KMS-11 (cell line): ENCODE data around the gene SIGLEC1.

Experiments
- H2AFZ ChIP-seq: fragments of 200-600 bp; sonication (generic); 2 replicates; pipeline ENCODE4 v1.6.1; 2016; ENCODE audit warnings: antibody characterized with exemption, mixed run types, low read depth
- H3K27ac ChIP-seq: fragments of 200-600 bp; sonication (generic); 2 replicates; pipeline ENCODE4 v1.6.1; 2016; ENCODE audit warnings: mild to moderate bottlenecking, mixed run types
- H3K27me3 ChIP-seq: fragments of 200-600 bp; sonication (generic); 2 replicates; pipeline ENCODE4 v1.6.1; 2017; ENCODE audit warnings: mild to moderate bottlenecking, low read depth, mixed run types, moderate library complexity; ENCODE audit not compliant: insufficient read depth
- H3K36me3 ChIP-seq: fragments of 200-600 bp; sonication (generic); 2 replicates; pipeline ENCODE4 v1.6.1; 2017; ENCODE audit warnings: mild to moderate bottlenecking, mixed run types; ENCODE audit not compliant: insufficient read depth
- H3K4me1 ChIP-seq: fragments of 200-600 bp; sonication (generic); 2 replicates; pipeline ENCODE4 v1.6.1; 2016; ENCODE audit warnings: mild to moderate bottlenecking, low read depth, mixed run types; ENCODE audit not compliant: poor library complexity, severe bottlenecking
- H3K4me2 ChIP-seq: fragments of 200-600 bp; sonication (generic); 2 replicates; pipeline ENCODE4 v1.7.0; 2016; ENCODE audit warnings: mild to moderate bottlenecking, mixed run types
- H3K4me3 ChIP-seq: fragments of 200-600 bp; sonication (generic); IDR thresholded peaks from 2 replicates; pipeline ENCODE4 v1.6.1; 2017; ENCODE audit warnings: low read depth, low read length, mixed read lengths; ENCODE audit not compliant: insufficient read depth
- H3K79me2 ChIP-seq: fragments of 200-600 bp; sonication (generic); 2 replicates; pipeline ENCODE4 v1.6.1; 2016; ENCODE audit warnings: low read depth, mixed run types; ENCODE audit not compliant: insufficient read depth
- H3K9ac ChIP-seq: fragments of 200-600 bp; sonication (generic); 2 replicates; pipeline ENCODE4 v1.6.1; 2016; ENCODE audit warnings: mild to moderate bottlenecking, mixed run types
- H4K20me1 ChIP-seq: fragments of 200-600 bp; sonication (generic); 2 replicates; pipeline ENCODE4 v1.6.1; 2016; ENCODE audit warnings: mild to moderate bottlenecking, mixed run types; ENCODE audit not compliant: insufficient read depth
- CTCF ChIP-seq: fragments of 200-600 bp; sonication (generic); conservative IDR thresholded peaks from 2 replicates; pipeline ENCODE4 v1.6.1; 2017; ENCODE audit warnings: low read depth, mild to moderate bottlenecking, antibody characterized with exemption, low read length, moderate library complexity, mixed read lengths

The SIGLEC1 gene

GRCh38 chr20:3686867-3687321, 25.5 kb downstream of the SIGLEC1 start:
- H3K9ac ChIP-seq, result no peak overlapping the region
- no peak overlapping the region for H3K4me2 ChIP-seq
- H3K4me1 ChIP-seq, result no peaks in the 10 kb centered on the region
- no peak overlapping the region for H2AFZ ChIP-seq
- no peak for TF ChIP-seq CTCF
- no peak overlapping the region for H3K4me3 ChIP-seq
- no peaks in the 10 kb centered on the region for H3K79me2 ChIP-seq
- H3K27ac ChIP-seq, result no peak overlapping the region
- no peaks in the 10 kb centered on the region for H3K36me3 ChIP-seq
- H4K20me1 ChIP-seq, result no peaks in the 10 kb centered on the region
- no peaks in the 10 kb centered on the region for H3K27me3 ChIP-seq

GRCh38 chr20:3686421-3686820, 26.0 kb downstream of the SIGLEC1 start:
- TF ChIP-seq CTCF, result no peak
- no peak overlapping the region for H3K4me3 ChIP-seq
- H3K4me2 ChIP-seq, result no peak overlapping the region
- H3K4me1 ChIP-seq, result no peaks in the 10 kb centered on the region
- H3K27me3 ChIP-seq, result no peaks in the 10 kb centered on the region
- no peak overlapping the region for H2AFZ ChIP-seq
- H3K36me3 ChIP-seq, result no peaks in the 10 kb centered on the region
- H3K27ac ChIP-seq, result no peak overlapping the region
- H3K9ac ChIP-seq, result no peak overlapping the region
- no peaks in the 10 kb centered on the region for H4K20me1 ChIP-seq
- H3K79me2 ChIP-seq, result no peaks in the 10 kb centered on the region

- Histone ChIP-seq H4K20me1 (no peaks in the 10 kb centered on the region), H3K27me3 (no peaks in the 10 kb centered on the region), H3K36me3 (no peaks in the 10 kb centered on the region), H3K79me2 (no peaks in the 10 kb centered on the region), H3K27ac (no peak overlapping the region), H3K4me2 (no peak overlapping the region), H3K4me3 (no peak overlapping the region), H3K9ac (no peak overlapping the region), H3K4me1 (no peaks in the 10 kb centered on the region), H2AFZ (no peak overlapping the region)
- TF ChIP-seq CTCF, result no peak
These were observed 27.1 kb downstream of the SIGLEC1 start for GRCh38 chr20:3685341-3685740.

- H3K4me3 ChIP-seq, result no peak within 1 kb of the TSS
- H3K27me3 ChIP-seq, result no peaks in the 10 kb centered on the region
- TF ChIP-seq CTCF, result no peak
- H3K4me1 ChIP-seq, result no peaks in the 10 kb centered on the region
- no peak within 1 kb of the TSS for H3K27ac ChIP-seq
- no peaks in the 10 kb centered on the region for H3K36me3 ChIP-seq
- no peak within 1 kb of the TSS for H3K4me2 ChIP-seq
- no peak within 1 kb of the TSS for H3K9ac ChIP-seq
- H4K20me1 ChIP-seq, result no peaks in the 10 kb centered on the region
- no peaks in the 10 kb centered on the region for H3K79me2 ChIP-seq
- no peak within 1 kb of the TSS for H2AFZ ChIP-seq
These were observed 30.2 kb downstream of the SIGLEC1 start, which contains the start of gene ADAM33 for GRCh38 chr20:3681931-3682781. ADAM33 (minus strand) TSS chr20:3682010; CDS start chr20:3682004, 6 bp downstream.
